ENCODE measurements around the gene STUM.

DNA sequence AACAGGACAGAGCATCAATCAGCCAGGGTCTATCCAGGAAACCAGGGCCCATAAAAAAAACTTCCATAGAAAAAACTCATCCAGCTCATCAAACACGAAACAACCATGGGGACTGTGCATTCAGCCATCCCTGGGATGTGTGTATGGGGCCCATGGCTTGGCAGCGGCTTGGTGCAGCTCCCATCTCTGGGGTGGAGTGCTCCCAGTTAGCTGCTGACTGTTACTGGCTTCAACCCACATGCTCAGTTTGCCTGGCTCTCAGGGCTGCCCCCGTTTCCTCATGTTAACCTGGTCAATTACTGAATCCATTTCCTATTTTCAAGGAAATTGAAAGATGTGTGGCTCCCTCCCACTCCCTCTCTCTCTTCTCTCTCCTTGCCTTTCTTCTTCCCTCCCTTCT is 37.3 kb upstream of the STUM start:
- TF ChIP-seq, protein P1, sequence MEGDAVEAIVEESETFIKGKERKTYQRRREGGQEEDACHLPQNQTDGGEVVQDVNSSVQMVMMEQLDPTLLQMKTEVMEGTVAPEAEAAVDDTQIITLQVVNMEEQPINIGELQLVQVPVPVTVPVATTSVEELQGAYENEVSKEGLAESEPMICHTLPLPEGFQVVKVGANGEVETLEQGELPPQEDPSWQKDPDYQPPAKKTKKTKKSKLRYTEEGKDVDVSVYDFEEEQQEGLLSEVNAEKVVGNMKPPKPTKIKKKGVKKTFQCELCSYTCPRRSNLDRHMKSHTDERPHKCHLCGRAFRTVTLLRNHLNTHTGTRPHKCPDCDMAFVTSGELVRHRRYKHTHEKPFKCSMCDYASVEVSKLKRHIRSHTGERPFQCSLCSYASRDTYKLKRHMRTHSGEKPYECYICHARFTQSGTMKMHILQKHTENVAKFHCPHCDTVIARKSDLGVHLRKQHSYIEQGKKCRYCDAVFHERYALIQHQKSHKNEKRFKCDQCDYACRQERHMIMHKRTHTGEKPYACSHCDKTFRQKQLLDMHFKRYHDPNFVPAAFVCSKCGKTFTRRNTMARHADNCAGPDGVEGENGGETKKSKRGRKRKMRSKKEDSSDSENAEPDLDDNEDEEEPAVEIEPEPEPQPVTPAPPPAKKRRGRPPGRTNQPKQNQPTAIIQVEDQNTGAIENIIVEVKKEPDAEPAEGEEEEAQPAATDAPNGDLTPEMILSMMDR (IDR thresholded peaks at IDR 0.05 in 4 of 5, conservative IDR thresholded peaks at IDR 0.05 in 1 of 5): no peak
- TF ChIP-seq POLR2A (IDR thresholded peaks at IDR 0.05): no peak

All from gastrocnemius medialis (tissue), 4 donors.